Inferior parietal cortex (tissue), 1 donor: Measurements from ENCODE around the gene PNMA3.
"Not testable (repeated sequence)": the region's sequence is repeated elsewhere in the genome, so short reads cannot be mapped to it uniquely, and the experiment has no call there.

Experiments
- DNase-seq: peaks from one replicate; pipeline ENCODE4 v3.0.0-alpha.2; 2016; ENCODE audit errors: extremely low spot score

The PNMA3 gene

GRCh38 chrX:153055871-153056749 lies at the start of gene PNMA3:
Gene PNMA3 (plus strand): TSS chrX:153056470. CDS start chrX:153057056, 586 bp downstream.
- DNase-seq, result no peak

DNA sequence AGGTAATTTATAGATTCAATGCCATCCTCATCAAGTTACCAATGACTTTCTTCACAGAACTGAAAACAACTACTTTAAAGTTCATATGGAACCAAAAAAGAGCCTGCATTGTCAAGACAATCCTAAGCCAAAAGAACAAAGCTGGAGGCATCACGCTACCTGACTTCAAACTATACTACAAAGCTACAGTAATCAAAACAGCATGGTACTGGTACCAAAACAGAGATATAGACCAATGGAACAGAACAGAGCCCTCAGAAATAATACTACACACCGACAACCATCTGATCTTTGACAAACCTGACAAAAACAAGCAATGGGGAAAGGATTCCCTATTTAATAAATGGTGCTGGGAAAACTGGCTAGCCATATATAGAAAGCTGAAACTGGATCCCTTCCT lies 39.1 kb upstream of the PNMA3 start:
- DNase-seq, result not testable (repeated sequence)

DNA sequence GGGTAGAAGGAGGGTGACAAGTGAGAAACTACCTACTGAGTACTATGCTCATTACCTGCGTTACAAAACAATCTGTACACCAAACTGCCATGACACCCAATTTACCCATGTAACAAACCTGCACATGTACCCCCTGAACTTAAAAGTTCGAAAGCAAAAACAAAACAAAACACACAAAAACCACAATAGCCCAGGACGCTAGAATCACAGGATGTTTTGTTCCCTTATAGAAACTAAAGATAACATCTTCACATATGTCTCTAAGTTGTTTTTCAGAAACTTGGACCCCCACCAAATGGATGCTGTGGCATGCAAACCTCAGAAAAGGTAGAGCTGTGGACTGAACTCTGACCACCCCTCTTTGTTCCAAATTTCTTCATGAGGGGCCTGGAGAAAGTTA lies 37.1 kb upstream of the PNMA3 start:
- DNase-seq, result no peak

- not testable (repeated sequence) for DNase-seq
Measured at GRCh38 chrX:153026501-153026900, 29.8 kb upstream of the PNMA3 start.

- not testable (repeated sequence) for DNase-seq
Measured at GRCh38 chrX:153028487-153028886, 27.8 kb upstream of the PNMA3 start.

DNA sequence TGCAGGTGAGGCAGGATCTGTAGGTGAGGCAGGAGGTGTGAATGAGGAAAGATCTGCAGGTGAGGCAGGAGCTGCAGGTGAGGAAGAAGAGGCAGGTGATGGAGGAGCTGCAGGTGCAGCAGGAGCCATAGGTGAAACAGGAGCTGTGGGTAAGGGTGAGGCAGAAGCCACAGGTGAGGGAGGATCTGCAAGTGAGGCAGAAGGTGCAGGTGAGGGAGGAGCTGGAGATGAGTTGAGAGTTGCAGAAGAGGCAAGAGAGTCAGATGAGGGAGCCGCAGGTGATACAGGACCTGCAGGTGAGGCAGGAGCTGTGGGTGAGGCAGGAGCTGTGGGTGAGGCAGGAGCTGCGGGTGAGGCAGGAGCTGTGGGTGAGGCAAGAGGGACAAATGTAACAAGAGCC lies 27.1 kb upstream of the PNMA3 start:
- DNase-seq, result no peak

GRCh38 chrX:153029875-153030274 lies 26.4 kb upstream of the PNMA3 start:
- DNase-seq, result no peak

DNA sequence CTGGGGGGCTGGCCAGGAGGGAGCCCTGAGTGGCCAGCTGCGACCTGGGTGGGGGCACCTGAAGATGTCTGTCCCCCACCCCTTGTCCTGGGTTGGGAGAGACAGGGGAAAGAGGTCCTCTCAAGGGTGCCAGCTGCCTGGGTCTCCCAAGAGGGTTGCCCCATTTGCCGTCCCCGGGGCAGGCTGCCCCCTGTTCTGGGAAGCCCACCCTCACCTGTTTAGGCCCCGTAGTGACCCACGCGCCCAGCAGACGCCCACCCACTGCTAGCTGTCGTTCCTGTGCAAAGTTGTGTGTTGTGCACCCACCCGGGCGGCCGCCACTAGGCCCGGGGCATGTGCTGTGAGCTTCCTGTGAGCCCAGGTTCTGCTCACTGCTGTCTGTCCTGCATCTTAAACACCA lies 25.5 kb upstream of the PNMA3 start:
- no peak for DNase-seq

DNA sequence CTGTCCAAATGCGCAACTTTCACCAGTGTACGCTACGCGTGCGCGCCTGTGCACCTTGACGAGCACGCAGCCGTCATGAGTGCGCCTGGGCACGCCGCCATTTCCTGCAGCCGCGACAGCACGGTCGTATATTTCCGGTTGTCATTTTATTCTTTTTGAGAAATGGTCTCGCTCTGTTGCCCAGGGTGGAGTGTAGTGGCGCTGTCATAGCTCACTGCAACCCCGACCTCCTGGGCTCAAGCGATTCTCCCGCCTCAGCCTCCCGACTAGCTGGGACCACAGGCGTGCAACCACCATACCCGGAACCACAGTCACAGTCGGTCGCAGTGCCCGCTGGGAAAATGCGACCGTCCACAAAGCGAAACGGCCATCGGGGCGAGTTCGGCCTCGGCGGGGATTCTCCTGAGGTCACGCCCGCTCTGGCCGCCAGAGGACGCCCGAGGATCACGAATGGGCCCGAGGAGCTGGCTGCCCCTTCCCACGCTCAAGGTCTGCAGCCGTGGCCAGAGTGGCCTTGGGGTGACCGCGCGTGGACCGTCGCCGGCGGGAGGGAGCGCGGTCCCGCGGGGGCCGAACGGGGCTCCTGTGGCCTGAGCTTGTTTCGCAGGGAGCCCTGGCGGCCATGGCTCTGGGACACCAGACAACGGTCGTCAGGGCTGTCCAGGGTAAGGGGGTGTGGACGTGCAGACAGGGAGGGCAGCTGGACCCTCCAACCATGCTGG lies 23.7 kb upstream of the PNMA3 start:
- DNase-seq, result peak; percentile 67

DNA sequence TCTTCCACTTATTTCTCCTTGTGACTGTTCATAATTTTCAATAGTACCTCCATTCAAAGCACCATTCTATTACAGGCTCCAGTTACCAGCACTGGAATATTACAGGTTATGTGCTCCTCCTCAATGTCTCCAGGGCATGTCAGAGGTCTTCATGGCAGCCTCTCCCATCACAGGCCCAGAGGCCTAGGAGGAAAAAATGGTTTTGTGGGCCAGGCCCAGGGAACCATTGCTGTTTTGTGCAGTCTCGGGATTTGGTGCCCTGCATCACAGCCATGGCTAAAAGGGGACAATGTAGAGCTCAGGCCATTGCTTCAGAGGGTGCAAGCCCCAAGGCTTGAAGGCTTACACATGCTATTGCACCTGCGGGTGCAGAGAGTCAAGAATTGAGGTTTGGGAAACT lies 7.2 kb upstream of the PNMA3 start:
- DNase-seq, result no peak

GRCh38 chrX:153052534-153052933 lies 3.7 kb upstream of the PNMA3 start:
- no peak for DNase-seq

DNA sequence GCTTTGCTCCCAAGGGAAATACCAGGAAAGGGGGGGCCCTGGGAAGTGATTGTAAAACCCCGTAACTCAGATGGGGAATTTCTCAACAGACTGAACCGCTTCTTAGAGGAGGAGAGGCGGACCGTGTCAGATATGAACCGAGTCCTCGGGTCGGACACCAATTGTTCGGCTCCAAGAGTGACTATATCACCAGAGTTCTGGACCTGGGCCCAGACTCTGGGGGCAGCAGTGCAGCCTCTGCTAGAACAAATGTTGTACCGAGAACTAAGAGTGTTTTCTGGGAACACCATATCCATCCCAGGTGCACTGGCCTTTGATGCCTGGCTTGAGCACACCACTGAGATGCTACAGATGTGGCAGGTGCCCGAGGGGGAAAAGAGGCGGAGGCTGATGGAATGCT lies 1.0 kb downstream of the PNMA3 start:
- DNase-seq, result no peak

DNA sequence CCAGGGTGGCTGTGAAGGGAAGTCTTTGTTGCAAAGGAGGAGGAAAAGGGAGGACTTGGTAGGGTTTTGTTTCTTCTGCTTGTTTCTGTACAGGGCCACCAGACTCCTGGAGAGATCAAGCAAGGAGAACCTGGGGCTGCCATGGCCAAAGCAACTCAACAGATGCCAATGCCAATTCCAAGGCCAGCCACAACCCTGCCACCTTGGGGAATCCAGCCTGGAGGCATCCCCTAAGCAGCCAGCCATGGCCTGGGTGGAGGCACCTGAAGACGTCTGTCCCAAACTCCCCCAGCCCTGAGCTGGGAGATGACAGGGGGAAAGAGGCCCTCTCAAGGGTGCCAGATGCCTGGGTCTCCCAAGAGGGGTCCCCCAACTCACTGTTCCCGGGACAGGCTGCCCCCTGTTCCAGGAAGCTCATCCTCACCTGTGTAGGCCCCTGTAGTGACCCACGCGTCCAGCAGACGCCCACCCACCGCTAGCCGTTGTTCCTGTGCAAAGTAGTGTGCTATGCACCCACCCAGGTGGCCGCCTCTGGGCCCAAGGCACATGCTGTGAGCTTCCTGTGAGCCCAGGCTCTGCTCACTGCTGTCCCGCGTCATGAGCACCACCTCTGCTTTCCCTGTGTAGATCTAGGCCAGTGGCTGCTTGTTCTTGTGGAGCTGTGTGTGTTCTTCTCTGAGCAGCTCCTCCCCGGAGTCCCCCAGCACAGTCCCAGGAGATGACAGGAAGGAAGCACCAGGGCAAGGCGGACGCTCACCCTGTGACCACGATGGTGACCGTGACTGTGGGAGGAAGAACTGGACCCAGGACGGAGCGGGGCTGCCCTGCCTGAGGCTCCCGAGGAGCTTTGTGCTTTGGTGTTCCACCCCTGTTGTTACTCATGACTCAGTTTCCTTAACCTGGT lies 3.2 kb downstream of the PNMA3 start:
- no peak for DNase-seq

GRCh38 chrX:153060095-153060445 lies 3.8 kb downstream of the PNMA3 start:
- DNase-seq, result no peak

DNA sequence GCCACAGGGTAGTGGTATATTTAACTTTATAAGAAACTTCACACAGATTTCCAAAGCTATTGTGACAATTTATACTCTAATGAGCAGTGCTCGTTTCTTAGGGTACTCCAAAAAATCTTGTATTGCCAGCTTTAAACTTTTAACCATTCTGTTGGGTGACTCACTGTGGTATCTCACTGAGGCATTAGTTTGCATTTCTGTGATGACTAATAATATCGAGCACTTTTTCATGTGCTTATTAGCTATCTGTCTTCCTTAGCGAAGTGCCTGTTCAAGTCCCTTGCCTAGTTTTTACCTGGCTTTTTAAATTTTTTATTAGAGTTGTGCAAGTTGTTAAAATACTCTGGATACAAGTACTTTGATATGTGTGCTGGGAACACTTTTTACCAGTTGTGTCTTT lies 5.5 kb downstream of the PNMA3 start:
- no peak for DNase-seq

DNA sequence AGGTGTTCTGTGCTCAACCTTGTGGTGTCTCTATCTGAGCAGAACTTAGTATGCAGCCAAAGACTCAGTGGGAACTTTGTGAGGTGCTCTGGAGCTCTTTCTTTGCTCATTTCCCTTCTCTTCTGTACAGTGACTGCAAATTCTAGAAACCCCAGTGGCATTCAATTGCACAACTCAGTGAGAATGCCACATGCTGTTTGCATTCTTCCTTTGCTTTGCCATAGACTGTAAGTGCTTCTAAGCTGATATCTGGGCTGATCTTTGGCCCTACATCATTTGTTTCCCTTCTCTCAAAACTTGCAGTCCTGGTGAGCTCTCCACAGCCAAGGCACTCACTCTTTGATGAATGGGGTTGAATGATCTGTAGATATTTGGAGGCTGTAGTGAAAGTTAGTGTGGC lies 7.0 kb downstream of the PNMA3 start:
- no peak for DNase-seq

GRCh38 chrX:153064061-153064460 lies 7.8 kb downstream of the PNMA3 start:
- DNase-seq, result no peak

GRCh38 chrX:153065389-153065788 lies 9.1 kb downstream of the PNMA3 start:
- no peak for DNase-seq

GRCh38 chrX:153066402-153066801 lies 10.1 kb downstream of the PNMA3 start:
- DNase-seq, result not testable (repeated sequence)

DNA sequence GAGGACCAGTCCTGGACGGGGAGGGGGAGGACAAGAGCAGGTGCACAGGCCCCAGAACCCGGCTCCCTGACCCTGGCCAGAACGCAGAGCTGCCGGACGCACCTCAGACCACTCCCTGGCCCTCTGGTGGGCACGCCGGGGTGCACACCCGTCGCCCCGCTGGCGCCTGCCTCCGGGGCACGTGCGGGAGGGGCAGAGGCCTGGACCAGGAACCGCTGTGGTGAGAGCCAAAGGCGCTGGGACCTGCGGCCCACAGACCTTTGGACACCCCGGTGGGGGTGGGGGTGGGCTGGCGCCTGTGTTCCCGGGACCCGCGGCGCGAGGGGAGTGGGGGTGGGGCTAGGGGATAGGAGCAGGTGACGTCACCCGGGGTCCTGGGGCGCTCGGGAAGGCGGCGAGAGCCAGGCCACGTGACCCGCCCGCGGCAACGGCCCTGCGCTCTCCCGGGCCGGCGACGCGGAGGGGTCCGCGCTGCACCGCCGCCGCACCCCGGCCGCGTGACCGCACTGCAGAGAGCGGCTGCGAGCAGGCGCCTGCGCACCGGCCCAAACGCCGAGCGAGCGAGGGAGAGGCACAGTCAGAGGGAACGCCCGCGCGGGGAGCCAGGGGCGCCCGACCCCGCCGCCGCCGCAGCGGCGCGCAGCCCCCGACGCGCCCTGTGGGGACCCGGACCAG lies 15.8 kb downstream of the PNMA3 start, which contains the start of gene PNMA6A:
Gene PNMA6A, plus strand, starts transcription at position 546 of the 675 bp plus-strand sequence. CDS start 609 bp downstream, outside the sequence.
- DNase-seq, result not testable (repeated sequence)

DNA sequence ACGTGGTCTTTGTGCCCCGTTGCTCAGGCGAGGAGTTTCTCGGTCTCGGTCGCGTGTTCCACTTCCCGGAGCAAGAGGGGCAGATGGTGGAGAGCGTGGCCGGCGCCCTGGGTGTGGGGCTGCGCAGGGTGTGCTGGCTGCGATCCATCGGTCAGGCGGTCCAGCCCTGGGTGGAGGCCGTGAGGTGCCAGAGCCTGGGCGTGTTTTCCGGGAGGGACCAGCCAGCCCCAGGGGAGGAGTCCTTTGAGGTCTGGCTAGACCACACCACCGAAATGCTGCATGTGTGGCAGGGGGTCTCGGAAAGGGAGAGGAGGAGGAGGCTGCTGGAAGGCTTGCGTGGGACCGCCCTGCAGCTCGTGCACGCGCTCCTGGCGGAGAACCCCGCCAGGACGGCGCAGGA lies 17.1 kb downstream of the PNMA3 start:
- DNase-seq, result not testable (repeated sequence)
